Stimulated activated CD8-positive, alpha-beta memory T cell treated with anti-CD3 and anti-CD28 coated beads, Interleukin-4, amount 100 ng/mL, for 48 hours (primary cell): ENCODE results near the gene BABAM2.
A peak's percentile ranks its signal among the peaks of the same experiment; 100 is the strongest.

Source experiments
- DNase-seq: peaks from one replicate; pipeline ENCODE4 v3.0.0-alpha.2; 2020

BABAM2 gene

DNA sequence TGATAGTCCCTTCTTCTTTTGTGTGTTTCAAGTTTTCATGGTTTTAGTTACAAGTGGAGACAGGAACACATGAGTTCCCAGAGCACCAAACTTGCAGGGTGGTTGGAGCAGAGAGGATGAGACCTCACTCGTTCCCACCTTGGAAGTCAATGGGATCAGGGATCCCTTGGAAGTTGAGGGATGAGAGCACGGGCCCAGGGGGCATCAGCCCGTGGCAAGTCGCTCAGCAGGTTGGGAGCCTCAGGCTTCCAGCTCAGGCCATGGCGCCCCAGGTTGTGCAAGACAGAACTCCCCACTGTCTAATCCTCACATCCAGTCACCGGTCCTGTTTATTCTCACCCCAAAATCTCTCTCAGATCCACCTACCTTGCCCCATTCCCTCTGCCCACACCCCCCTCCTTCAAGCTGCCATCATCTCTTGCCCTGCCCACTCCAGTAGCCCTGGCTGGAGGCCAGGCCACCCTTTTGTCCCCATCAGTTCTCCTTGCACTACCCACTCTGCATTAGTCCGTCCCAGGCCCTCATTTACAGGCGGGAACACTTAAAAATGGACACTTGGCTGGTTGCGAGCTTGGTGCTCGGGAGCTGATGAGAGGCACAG lies 464.5 kb downstream of the BABAM2 start:
- no peak for DNase-seq

DNA sequence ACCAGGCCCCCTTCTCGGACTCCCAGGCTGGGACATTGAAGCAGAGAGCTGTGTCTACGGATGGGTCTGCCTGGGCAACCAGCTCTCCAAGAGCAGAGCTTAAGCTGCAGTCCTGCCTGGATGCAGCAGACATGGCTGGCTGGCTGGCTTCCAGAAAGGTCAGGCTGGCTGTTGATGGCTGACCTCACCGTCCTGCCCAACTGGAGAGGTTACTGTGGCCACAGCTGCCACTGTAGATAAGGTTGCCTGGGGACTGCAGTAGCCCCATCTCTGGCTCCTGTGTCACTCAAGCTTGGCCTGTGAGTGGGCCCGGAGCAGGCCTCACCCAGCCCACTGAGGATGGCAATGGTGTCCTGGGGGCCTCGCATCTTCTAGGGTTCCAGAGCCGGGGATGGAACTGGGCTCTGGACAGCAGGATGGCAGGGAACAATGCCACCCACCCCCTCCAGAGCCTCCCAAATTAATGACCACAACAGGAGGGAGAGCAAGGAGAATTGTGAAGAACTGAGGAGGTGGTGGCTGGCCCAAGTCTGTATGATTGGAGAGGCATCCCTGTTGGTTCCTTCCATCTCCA lies 465.1 kb downstream of the BABAM2 start:
- no peak for DNase-seq

DNA sequence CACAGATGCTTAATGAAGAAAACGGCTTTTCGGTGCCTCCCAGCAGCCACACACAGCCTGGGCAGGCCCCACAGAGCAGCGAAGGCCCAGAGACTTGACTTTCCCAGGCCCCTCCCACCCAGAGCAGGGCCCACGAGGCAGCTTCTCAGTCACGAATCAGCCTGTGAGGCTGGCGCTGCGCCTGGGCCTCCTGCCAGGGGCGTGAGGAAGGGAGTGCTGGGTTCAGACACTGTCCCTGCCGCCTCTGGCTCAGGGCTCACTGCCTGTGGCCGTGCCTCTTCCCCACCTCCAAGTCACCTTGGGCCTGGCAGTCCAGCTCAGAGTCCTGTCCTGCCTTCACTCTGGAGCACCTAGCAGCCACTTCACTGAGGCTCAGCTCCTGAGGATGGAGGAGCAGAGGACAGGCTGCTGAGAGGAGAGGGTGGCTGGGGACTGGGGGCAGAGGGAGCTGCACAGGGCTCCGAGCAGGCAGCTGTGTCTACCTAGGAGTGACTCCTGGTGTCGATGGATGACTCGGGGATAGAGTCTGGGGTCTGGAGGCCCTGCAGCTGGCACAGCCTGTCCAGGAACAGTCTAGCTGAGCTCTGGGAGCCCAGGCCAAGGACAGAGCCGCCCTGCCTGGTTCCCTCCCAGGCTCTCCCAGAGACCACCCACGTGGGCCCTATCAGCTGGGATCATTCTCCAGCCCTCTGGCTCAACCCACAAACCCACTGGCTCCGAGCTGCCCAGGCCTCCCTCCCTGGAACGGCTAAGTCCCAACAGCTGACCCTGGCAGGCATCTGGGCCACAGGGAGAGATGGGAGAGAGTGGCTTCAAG lies 465.8 kb downstream of the BABAM2 start:
- DNase-seq = peak; percentile 56

DNA sequence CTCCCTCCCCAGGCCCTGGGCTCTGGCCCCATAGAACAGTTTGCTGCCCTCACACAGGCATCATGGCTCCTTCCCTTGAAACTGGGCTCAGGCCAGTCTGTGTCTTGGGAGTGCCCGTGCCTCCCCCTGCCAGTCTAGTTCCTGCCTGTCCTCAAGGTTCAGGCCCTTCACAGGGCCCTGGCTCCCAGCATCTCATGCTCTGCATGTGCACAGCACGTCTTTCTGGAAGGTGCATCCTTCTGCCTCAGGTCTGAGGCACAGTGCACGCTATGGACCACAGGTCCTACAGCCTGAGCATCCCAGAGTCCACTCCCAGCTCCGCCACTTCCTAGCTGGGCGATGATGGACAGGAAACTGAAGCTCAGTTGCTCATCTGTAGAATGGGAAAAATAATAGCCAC lies 466.5 kb downstream of the BABAM2 start:
- DNase-seq = no peak

DNA sequence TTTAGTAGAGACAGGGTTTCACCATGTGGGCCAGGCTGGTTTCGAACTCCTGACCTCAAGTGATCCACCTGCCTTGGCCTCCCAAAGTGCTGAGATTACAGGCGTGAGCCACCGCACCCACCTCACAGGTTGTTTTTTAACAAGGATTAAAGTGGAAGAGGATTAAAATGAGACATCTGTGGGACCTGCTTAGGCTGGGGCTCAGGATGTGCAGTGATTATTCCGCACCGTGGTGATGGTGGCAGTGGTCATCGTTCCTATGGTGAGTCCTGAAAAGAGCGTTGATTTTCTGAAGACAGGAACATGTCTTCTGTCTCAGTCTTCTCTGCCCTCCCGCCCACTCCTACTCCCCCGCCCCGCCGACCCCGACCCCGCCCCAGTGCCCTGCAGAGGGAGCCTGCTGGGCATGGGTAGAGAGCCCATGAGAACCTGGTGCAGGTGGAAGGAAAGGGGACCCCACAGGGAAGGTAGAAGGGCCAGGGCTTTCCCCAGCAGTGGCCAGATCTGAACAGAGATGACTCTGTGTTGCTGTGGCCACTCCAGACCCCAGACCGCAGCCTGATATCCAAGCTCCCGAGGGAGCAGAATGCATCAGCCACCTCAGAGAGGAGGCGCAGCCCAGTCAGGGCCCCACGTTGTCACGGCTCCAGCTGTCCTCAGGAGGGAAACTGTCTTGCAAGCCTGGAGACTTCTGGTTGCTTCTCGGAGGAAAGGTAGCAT lies 467.6 kb downstream of the BABAM2 start:
- DNase-seq = peak; percentile 44

DNA sequence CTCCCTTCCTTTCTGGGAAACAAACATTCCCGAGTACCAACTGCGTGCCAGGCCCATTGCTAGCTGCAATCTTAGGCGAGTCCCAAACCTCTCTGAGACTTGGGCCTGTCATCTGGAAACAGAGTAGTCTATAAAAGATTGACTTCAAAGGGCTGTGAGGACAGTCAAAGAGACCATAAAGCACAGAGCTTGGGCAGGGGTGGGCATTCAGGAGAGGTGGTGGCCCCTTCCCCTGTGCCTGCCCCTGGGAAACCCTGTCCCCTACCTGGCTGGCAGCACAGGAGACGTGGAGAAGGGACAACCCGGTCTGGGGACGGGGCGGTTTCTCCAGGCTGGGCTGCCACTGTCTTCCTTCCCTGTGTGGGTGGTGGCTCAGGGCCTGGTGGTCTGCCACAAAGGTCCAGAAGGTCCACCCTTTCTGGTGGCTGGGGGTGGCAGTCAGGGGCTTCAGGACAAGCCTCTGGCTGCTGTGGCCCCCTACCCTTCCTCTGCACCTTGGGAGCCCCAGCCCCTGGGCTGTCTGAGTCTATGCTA lies 468.2 kb downstream of the BABAM2 start:
- peak; percentile 51 for DNase-seq

DNA sequence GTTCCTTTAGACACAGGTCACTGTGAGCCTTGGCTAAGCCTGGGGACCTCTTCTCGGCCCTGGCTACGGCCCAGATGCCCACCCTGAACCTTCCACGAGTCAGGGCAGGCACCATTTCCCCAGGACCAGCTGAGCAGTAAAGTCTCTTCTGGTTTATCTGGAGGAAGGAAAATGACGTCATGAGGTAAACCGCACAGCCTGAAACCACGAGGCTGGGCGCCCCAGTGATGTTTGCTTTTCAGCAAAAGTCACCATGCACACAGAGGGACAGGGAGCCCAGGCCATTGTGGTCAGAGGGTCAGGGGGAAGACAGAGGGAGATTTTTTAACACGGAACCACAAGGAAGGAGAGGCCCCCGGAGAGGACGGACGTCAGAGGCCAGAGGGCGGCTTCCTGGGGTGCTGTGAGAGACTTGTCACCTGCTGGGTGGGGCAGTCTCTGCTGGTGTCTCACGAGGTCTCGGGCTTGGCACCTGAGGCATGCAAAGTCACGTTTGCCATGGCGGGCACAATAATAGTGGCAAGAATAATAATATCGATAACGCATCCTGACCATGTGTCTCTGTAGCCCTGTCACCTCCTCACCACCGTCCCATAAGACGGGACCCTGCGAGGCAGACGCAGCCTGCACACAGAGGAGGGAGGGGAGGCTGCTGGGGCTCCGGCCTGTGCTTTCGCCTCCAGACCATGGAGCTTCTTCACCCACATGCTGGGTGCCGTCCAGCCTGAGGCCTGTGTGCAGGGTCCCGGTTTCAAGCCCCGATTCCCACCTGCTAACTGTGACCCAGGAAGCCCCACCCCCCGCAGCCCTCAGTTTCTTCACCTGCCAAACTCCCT lies 468.9 kb downstream of the BABAM2 start:
- DNase-seq = peak; percentile 92

DNA sequence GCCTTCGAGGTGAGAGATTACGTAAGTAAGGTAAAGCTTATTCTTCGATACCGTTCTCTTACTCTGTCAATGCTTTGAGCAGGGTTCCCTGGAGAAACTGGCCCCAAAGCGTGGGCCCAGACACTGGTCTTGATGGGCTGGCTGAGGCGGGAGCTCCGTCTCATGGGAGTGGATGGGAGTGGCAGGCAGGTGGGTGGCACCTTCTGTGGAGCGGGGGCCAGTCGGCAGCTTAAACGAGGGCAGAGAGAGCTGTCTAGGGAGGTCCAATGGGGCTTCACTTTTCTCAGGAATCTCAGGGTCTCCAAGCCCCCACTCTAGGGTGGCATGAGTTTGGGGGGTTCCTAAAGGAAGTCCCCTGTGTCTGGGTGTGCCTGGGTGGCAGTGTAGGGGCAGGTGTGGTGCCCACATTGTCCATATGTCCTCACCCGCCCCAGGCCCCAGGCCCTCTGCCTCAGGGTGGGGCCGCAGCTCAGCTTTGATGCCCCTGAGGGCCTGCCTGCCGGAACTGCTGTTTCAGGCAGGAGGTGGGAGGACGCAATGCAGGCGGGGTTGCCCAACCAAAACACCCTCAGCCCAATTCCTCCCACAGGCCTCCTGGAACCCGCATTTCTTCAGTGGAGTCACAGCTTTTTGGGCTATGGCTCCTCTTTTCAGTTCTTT lies 469.7 kb downstream of the BABAM2 start:
- DNase-seq = no peak

DNA sequence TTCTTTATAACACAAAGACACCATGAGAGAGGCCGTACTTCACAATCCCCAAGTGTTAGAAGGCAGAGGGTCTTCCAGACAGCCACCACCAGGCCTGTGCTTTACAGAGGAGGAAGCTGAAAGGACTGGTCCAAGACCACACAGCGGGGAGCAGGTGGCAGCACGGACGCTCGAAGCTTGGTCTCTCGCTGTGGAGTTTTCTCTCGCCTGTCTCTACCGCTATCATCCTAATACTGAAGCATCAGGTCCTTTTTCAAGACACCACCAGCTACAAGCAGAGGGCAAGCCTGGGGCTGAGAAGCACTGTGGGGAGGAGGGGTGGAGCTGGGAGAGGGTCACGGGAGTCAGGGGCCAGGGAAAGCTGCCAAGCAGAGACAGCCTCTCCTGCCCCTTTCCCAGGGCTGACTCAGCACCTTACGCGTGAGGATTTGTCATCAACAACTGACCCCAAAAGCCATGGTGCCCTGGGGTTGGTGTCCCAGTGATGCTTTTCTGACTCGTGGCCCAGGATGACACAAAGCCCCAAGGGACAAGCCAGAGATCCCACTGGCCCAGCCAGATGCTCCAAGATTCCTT lies 470.3 kb downstream of the BABAM2 start:
- peak; percentile 63 for DNase-seq

DNA sequence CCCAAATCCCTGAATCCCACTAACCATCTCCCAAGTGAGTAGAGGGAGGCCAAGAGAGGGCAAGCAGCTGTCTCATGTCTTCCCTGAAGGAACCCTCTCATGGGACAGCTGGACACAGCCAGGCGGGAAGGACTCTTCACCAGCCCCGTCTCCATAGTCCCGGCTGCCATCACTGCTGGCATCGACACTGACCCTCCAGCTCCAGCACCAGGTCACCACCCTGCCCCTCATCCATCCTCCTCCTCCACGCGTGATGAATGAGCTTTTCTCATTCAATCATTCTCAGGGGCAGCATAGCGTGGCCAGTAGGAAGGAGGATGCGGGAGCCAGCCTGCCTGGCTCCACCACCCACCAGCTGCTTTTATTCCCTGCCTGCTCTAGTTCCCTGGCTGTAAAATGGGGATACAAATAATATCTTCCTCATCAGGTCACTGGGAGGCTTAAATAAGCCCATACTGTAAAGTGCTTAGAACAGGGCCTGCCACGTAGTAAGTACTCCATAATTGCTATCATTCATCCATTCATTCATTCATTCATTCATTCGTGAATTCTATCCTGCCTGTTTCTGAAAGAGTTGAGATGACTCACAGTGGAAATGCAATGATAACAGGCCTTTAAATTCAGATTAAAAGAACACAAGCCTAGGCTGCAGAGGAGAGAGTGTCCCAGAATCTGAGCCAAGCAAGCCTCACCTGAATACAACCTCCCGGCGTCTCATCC lies 471.6 kb downstream of the BABAM2 start:
- no peak for DNase-seq

DNA sequence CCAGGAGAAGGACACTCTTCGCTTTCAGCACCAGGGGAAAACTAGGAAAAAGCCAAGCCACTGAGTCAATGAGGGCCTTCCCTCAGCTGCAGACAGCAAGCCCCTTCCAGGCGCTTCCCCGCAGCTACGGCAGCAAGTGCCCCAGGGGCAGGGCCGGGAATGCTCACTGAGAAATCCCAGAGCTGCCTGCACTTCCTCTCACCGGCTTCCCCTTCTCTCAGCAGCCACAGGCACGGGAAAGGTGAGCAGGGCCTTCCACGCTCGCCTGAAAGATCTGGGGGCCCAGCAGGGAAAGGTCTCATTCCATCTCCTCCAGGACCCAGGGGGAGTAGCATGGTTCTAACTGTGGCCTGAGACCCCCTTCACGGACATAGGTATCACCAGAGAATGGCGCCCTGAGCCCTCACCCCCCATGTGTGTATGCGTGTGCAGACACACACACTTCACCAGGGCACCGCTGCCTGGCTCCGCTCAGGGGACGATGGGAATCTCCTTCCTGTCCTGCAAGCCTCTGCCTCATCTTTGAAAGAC lies 472.5 kb downstream of the BABAM2 start:
- DNase-seq = no peak

DNA sequence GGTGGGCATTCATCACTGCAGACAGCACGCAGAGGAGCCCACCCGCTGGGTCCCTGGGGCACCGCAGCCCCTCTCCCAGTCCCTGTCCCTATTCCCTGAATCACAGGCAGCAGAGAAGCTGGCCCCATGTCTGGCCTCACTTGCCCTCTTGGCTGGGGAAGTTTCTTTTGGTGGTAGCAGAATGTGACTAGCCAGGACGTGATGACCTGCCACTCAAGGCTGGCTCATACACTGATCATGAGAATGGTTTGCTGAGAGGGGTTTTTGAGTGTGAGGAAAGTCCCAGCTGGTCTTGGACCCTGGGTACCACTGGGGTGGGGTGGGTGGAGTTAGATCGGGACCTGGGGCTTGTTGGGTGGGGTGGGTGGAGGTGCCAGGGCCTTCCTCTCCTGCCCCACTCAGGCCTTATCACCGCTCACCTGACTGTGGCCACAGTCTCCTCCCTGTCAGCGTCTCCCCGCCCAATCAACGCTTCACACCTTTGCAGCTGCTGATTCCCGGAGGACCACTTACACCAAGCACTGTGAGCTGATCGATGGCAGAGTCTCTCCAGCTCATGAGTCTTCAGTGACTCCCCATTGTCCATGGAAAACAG lies 473.3 kb downstream of the BABAM2 start:
- no peak for DNase-seq

DNA sequence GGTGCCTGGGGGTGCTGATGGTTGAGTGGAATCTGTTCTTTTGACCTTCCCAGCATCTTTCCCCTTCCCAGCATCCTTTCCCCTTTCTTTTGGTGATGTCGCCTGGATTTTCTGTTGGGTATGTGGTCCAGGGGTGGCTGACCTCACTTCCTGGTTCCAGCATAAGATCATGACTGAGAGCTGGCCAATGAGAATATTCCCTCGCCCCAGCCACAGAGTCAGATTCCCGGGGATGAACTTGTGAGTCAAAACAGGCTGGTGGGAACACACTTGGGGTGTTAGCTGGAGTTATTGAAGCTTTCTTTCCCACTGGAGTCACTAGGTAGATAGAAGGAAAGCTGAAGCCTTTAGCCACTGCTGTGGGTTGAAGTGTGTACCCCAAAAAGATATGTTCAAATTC lies 474.1 kb downstream of the BABAM2 start:
- no peak for DNase-seq

DNA sequence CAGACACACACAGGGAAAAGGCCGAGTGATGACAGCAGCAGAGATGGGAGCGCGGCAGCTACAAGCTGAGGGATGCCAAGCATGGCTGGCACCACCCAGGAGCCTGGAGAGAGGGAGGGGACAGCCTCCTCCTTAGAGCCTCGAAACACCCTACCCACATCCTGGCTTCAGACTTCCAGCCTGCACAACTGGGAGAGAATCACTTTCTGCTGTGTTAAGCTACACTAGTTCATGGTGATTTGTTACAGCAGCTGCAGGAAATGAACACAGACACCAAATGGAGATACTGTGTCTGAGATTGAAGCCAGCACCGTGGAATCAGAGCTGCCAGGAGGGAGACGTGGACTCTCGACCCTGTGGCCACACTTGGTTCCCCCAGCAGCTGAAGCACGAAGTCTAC lies 474.6 kb downstream of the BABAM2 start:
- DNase-seq = no peak

DNA sequence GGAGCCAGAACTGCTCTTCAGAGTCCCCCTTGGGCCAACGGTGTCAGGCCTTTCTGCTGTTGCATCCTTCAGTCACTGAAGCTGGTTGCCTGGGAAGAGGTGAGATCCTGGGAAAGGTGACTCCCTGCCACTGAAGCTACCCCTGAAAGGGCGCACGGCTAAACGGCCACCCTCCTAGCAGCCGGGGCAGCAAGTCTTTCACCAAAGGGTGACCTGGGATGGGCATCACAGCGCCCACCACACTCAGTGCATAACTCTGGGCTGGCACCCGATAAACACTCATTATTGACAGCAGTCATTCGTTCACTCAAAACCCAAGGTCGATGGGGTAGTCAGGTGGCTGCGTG lies 475.6 kb downstream of the BABAM2 start:
- DNase-seq = no peak

DNA sequence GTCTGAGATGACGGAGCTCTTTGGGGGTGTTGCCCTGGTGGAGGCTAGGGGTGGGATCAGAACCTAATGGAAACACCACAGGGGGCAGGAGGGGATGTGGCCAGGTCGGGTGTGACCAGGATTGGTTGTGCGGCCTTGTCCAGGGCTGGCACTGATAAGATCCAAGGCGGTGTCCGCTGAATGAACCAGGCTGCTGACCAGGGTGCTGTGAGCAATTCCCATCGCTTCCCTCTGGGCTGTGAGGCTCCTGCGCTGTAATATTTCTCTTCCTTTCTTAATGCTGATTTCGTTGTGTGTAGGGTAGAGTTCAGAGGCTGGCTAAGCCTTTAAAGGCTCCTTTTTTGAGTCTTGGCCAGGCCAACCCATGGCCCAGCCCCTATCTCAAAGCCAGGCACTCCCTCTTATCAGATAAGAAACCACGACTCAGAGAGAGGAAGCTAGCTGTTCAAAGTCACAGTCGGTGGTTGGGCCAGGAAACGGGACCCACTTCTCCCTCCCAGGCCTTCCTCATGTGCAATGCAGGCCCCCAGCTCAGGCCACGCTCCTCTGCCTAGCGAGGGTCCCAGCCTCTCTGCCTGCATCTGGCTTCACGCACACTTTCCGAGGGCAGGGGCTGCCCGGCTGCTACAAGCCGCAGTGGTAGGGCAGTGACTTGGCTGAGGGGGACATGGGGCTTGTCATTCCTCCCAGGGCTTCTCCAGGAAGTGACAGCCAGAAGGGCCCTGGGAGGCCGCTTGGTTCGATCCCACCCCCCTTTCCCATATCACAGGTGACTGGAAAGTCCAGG lies 476.2 kb downstream of the BABAM2 start:
- peak; percentile 70 for DNase-seq

DNA sequence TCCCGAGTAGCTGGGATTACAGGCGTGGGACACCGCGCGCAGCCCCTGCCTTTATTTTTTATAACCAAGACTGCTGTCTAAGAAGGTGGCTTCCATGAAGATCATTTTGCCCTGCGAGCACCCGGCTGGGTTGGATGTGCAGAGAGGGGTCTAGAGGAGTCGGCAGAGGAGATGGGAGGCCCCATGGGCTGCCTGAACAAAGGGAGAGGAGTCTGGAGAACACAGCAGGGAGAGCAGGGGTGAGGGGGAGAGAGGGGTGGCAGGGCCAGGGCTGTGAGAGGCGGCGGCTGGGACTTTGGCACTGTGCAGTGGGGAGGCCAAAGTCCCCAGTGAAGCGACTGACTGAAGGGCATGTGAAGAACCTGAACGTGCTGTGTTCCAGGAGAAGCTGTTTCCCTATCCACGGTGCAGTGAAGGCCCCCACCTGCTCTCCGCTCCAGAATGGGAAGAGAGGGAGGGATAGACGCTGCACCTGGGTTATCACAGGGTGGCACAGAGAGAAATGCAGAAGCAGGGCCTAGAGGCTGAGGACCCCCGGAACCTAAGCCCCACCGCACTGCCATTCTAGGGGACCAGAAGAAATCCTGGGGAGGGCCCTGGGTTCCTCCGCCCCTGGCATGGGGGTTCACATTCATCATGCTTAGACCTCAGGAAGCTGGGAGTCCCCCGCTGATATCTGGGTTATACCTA lies 477.3 kb downstream of the BABAM2 start:
- no peak for DNase-seq

DNA sequence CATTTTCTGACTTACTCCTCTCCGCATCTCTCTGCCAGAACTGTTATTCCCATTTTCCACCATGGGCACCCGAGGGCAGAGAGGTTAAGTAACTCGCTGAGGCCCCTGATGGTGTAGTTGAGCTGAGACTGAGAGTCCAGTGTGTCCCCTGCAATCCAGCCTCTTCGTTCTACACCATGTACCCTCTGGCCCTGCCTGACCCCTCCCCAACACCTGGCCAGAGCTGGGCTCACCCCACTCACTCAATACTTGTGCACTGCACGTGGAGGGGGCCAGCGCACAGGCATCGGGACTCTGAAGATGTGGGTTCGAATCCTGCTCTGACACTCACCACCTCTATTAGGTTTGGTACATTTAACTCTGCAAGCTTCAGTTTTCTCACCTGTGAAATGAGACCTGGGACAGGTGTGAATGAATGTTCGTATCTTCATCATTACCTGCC lies 477.8 kb downstream of the BABAM2 start:
- no peak for DNase-seq

DNA sequence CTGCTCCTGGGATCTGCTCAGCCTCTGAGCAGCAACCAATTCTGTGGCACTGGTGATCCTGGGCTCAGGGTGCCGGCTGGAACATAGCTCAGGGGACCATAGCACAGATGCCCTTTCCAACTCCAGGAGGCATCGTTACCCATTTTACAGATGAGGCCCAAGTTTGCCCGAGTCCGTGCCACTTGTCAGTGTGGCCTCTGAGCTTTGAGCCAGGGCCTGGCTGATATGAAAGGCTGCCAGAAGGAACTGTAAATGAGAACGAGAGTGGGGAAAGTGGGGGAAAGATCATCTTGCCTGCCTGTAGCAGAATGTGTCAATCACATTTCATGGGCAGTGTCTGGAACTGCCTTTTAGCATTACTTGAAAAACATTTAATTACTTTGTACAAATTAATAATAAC lies 478.8 kb downstream of the BABAM2 start:
- DNase-seq = no peak
